Stimulated activated naive CD4-positive, alpha-beta T cell (primary cell): Measurements from ENCODE around the gene FAM124A.

Experiments
- DNase-seq, 6 experiments: peaks; one replicate each; lab custom pipeline; 2025; lab: John Stamatoyannopoulos, UW

Gene FAM124A

GRCh38 chr13:51308781-51309180, 86.6 kb downstream of the FAM124A start:
- DNase-seq, result no peak

GRCh38 chr13:51311231-51311630, 89.0 kb downstream of the FAM124A start:
- no peak for DNase-seq

- DNase-seq, result no peak
Measured at GRCh38 chr13:51311957-51312520, 89.8 kb downstream of the FAM124A start.

- DNase-seq, result no peak
Measured at GRCh38 chr13:51313619-51314018, 91.4 kb downstream of the FAM124A start.

- no peak for DNase-seq
Measured at GRCh38 chr13:51317262-51317661, 95.1 kb downstream of the FAM124A start.

- DNase-seq, result no peak
Measured at GRCh38 chr13:51318015-51318414, 95.8 kb downstream of the FAM124A start.

- no peak for DNase-seq
Measured at GRCh38 chr13:51318876-51319275, 96.7 kb downstream of the FAM124A start.

- no peak for DNase-seq
Measured at GRCh38 chr13:51321836-51322235, 99.6 kb downstream of the FAM124A start.

- DNase-seq, result no peak
Measured at GRCh38 chr13:51322826-51323225, 100.6 kb downstream of the FAM124A start.

- no peak for DNase-seq
Measured at GRCh38 chr13:51323824-51324511, 101.8 kb downstream of the FAM124A start.

GRCh38 chr13:51324714-51325420, 102.7 kb downstream of the FAM124A start:
- DNase-seq, result no peak

GRCh38 chr13:51325837-51326236, 103.6 kb downstream of the FAM124A start:
- DNase-seq, result no peak

- no peak for DNase-seq
Measured at GRCh38 chr13:51326777-51327176, 104.6 kb downstream of the FAM124A start.

GRCh38 chr13:51327961-51328360, 105.8 kb downstream of the FAM124A start:
- DNase-seq, result no peak

GRCh38 chr13:51328488-51328887, 106.3 kb downstream of the FAM124A start:
- DNase-seq, result no peak

GRCh38 chr13:51329606-51330005, 107.4 kb downstream of the FAM124A start:
- no peak for DNase-seq

- no peak for DNase-seq
Measured at GRCh38 chr13:51330791-51331190, 108.6 kb downstream of the FAM124A start.

GRCh38 chr13:51331354-51331861, 109.2 kb downstream of the FAM124A start:
- DNase-seq, result no peak

GRCh38 chr13:51332566-51333361, 110.6 kb downstream of the FAM124A start:
- DNase-seq, result no peak

- no peak for DNase-seq
Measured at GRCh38 chr13:51333421-51333820, 111.2 kb downstream of the FAM124A start.

GRCh38 chr13:51333826-51334225, 111.6 kb downstream of the FAM124A start:
- DNase-seq, result no peak
